ACHN (cell line): ENCODE measurements around the gene CHRDL1.
"Not testable (repeated sequence)": the region's sequence is repeated elsewhere in the genome, so short reads cannot be mapped to it uniquely, and the experiment has no call there.

Experiments used
- DNase-seq: peaks from one replicate; pipeline ENCODE4 v3.0.0-alpha.2; 2015
- in situ Hi-C: cut with HindIII; loops from 2 replicates; pipeline ENCODE4 v1.10.0; 2017; ENCODE audit warnings: low sequenced_read_pairs, low pct_ligation_motif_present, low pct_unique_long_range_greater_than_20kb

Gene CHRDL1

DNA sequence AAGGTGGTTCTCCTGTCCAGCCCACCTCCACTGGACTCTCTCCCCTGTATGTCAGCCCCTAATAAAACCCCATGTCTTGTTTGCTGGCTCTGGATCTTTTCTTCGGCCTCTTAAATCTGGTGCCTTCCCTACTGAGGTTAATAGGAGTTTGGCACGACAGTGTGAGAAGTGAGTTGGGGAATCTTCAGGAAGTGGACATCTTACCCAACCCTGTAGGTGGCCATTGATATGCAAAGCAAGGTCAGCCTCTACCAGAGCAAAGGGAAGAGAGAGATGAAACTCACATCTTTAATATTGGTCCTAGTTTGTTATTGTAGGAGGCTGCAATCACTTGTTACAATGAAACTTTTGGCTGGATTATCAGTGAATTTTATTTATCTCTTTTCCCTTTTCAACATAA, 111.7 kb downstream of the CHRDL1 start:
- in situ Hi-C loops = no loop called here
- no peak for DNase-seq

DNA sequence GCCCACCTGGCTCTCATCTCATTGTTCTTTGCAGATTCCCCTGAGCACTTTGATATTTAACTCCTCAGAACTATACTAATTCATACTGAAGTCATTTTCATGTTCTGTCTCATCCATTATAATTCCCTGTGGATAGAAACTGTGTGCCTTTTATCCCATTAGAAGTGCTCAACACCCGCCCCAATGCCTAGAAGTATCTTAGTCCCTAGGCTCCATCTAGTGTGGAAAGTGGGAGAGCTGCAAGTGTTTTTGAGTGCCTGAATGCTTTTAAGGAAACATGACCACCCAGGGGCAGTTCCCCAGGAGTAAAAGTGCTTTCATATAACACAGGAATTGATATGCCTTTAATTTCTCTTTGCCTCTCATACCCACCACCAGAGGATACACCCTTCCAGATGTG, 117.0 kb downstream of the CHRDL1 start:
- in situ Hi-C loops = no loop called here
- no peak for DNase-seq

DNA sequence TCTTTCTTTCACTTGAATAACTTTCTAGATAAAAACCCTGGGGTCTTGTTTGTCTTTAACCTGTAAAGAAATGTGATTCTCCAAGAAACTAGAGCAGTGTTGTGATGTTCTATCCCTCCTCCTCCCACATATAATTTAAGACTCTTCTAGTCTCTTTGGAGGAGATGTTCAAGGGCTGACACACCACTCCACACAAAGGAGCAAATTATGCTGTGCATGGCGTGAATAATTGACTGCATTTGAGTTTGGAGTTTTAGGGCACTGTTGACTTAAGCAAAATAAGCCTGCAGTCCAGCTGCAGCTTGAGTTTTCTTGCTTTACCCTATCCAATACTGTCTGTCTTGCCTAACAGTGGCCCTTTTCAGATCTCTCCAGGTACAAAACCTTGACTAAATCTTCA, 119.7 kb downstream of the CHRDL1 start:
- no peak for DNase-seq
- in situ Hi-C loops = no loop called here

DNA sequence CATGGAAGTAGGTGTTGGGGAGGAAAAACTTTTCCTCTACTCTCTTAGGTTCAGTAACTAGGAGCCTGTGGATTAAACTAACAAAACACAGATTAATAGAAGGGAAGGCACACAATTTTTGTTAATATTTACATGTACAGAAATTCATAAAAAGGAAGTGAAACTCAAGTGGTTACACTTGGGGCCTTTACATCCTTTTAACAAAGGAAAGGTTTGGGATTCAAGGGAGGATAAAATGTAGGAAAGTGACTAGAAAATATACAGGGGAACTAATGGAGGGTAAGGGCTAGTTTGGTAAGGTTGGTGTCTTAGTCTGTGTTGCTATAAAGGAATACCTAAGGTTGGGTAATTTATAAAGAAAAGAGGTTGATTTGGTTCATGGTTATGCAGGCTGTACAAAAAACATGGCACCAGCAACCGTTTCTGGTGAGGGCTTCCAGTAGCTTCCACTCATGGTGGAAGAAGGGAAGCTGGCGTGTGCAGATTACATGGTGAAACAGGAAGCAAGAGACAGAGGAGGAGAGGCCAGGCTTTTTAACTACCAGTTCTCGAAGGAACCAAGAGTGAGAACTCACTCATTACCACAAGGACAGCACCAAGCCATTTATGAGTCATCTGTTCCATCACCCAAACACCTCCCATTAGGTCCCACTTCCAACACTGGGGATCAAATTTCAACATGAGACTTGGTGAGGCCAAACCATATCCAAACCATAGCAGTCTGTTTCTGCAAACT, 124.4 kb downstream of the CHRDL1 start:
- DNase-seq = no peak
- in situ Hi-C loops = no loop called here

DNA sequence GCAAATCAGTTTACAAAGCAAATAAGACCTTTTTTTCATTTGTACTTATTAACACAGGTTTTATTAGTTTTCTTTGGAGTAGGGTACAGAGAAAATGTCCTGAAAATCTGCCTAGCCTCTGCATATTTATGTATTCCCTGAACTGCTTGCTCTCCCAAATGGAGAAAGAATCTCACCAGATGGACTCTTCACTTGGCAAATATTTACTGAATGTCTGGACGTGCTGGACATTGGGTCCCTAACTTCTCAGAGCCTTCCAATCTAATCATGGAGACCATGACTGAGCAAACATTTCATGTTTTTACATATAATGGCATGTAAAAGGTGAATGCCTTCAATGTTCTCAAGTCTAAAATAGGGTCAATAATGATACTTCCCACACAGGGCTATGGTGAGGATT, 126.0 kb downstream of the CHRDL1 start:
- in situ Hi-C loops = no loop called here
- no peak for DNase-seq

DNA sequence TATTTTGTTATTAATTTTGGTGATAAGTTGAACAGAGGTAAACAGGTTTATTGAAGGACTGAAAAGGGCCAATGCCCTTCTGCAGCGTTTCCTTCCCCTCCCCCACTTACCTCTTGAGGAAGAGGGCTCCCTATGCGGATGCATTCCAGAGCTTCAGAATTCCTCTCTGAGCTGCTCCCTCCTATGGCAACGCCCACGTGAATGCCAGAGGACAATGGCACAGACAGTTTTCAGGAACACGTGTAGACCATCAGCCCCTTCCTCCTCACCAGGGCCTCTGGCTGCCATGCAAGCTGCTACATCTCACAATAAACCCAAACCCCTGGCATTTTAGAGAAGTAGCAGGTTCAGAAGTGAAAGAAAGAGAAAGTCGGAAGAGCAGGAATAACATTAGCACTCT, 127.9 kb downstream of the CHRDL1 start:
- in situ Hi-C loops = no loop called here
- DNase-seq = no peak

DNA sequence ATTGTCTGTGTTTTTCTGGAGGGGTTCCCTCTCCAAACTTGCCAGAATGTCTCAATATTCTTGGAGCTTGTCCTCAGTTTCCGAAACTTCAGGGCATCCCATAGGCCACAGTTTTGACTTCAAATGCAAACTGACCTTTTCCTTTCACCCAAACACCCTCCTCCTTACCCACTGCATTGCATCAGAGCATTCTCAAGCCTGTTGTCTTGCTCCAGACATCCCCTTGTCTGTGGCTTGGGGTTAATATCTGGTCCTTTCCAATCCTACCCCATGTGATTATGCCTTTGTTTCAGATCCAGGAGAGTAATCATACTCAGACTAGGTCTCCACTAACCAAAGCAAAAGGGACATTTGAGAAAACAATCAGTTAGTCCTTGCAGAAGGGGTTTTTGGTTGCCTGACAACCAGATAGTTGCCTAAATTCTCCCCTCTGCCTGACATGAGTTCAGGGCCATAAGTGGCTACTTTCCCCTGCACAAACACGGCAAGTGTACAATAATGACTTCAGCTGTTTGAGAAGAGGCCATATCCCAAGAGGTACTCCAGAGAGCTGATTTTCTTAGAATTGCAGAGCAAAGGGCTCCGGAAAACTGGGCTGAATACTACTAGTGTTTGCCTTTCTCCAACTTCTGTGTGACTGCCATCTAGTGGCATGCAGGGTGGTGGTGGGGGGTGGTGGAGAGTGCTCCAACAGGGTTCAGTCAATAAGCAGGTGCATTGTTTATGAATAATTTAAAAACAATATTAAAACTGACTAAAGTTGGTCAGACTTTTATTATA, 130.2 kb downstream of the CHRDL1 start:
- DNase-seq = peak; percentile 15
- in situ Hi-C loops = no loop called here

DNA sequence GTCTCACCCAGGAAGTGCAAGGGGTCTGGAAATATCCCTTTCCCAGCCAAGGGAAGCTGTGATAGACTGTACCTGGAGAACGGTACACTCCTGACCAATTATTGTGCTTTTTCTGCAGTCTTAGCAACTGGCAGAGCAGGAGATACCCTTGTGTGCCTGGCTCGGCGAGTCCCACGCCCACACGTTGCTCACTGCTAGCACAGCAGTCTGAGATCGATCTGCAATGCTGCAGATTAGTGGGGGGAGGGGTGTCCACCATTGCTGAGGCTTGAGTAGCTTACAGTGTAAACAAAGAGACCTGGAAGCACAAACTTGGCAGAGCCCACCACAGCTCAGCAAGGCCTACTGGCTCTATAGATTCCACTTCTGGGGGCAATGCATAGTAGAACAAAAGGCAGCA, 138.5 kb downstream of the CHRDL1 start:
- DNase-seq = no peak
- in situ Hi-C loops = no loop called here

DNA sequence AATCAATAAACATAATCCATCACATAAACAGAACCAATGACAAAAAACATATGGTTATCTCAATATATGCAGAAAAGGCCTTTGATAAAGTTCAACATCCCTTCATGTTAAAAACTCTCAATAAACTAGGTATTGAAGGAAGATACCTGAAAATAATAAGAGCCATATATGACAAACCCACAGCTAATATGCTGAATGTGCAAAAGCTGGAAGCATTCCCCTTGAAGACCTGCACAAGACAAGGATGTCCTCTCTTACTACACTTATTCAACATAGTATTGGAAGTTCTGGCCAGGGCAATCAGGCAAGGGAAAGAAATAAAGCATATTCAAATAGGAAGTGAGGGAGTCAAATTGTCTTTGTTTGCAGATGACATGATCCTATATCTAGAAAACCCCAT, 141.3 kb downstream of the CHRDL1 start:
- DNase-seq, in situ Hi-C loops: not testable (repeated sequence)

DNA sequence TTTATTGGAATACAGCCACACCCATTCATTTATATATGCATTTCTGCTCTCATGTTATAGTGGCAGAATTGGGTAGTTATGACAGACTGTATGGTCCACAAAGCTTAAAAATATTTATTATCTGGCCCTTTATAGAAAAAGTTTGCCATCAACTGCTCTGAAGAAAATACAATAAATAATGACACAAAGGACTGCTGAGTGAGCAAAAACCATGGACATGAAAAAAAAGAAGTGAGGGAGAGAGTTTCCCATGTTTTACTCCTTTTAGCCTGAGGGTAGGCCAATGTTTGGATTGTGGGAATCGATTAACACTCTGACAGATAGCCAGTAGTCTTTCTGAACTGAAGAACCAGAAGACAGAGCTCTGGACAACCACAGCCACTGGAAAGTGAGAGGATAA, 149.2 kb downstream of the CHRDL1 start:
- DNase-seq = no peak
- in situ Hi-C loops = no loop called here
